ENCODE data around the gene ATG9A. TPM values are rescaled to one million over a fixed set of nuclear protein-coding genes. Genes with fewer than 3 reads are reported as not detected.

ATG9A gene
- total and polyA plus RNA-seq, 11 donors: 28.3 to 147 (median 83.5) TPM

- WGBS, 4 donors: 0 to 1% (median 1%) methylated on average over 24 to 76 of the region's 76 CpGs
- peak within 1 kb of the TSS; percentile 36 to 95 (median 71) for H3K4me3 ChIP-seq
- H3K9me3 ChIP-seq: no peaks in the 10 kb centered on the region
- H3K27ac ChIP-seq: peak within 1 kb of the TSS; percentile 80 to 99 (median 96)
- ATAC-seq (peak; percentile 96 to 98 (median 98)), DNase-seq (peak; percentile 95 to 98 (median 96))
- intact Hi-C loops (cut with DNase I): loop anchor here in 9 of 10 donors (1.0 to 5.0 kb wide), 9 partner anchors 23 to 46 kb away; partner anchors contain the start of genes NHEJ1 (in 4 of the 9), SLC23A3 (in 3 of the 9), RETREG2 (in 2 of the 9) and ANKZF1 (in 1 of the 9)
- H3K4me1 ChIP-seq: peaks cover 0 to 25% (median 17%) of the 10 kb centered on the region in 12 donors
- H3K36me3 ChIP-seq: peaks cover 0 to 37% (median 30%) of the 10 kb centered on the region in 9 donors
- TF ChIP-seq POLR2A (IDR thresholded peaks at IDR 0.05): peak; percentile 55 to 97
- peak in 2 of 12 donors; percentile 12 to 24 for TF ChIP-seq CTCF (IDR thresholded peaks at IDR 0.05)
- no peaks in the 10 kb centered on the region for H3K27me3 ChIP-seq
Measured at GRCh38 chr2:219206328-219207133, 22.9 kb downstream of the ATG9A start, which contains the start of gene ZFAND2B. TSS of gene ZFAND2B (plus strand) at chr2:219206782. CDS start at chr2:219206988, 206 bp downstream.

- Histone ChIP-seq H3K9me3 (no peaks in the 10 kb centered on the region), H3K27me3 (no peaks in the 10 kb centered on the region), H3K4me3 (peak overlapping the region in 11 of 12 donors; percentile 54 to 95 (median 72)), H3K4me1 (peaks cover 0 to 25% (median 17%) of the 10 kb centered on the region in 12 donors), H3K36me3 (peaks cover 0 to 33% (median 30%) of the 10 kb centered on the region in 9 donors), H3K27ac (peak overlapping the region; percentile 80 to 99 (median 96))
- TF ChIP-seq POLR2A (IDR thresholded peaks at IDR 0.05) (no peak), CTCF (IDR thresholded peaks at IDR 0.05) (no peak)
- 20 to 22% (median 20%) methylated on average over 7 of the region's 7 CpGs for WGBS, 4 donors
- intact Hi-C loops (cut with DNase I): loop anchor here in 9 of 10 donors (1.0 to 5.0 kb wide), 10 partner anchors 23 to 45 kb away; partner anchors contain the start of genes NHEJ1 (in 4 of the 9), SLC23A3 (in 3 of the 9), RETREG2 (in 2 of the 9) and ANKZF1 (in 1 of the 9)
- DNase-seq (no peak), ATAC-seq (no peak)
Measured at GRCh38 chr2:219205981-219206327, 23.5 kb downstream of the ATG9A start.

- Histone ChIP-seq H3K27me3 (no peaks in the 10 kb centered on the region), H3K36me3 (peaks cover 0 to 25% (median 23%) of the 10 kb centered on the region in 9 donors), H3K4me1 (peaks cover 0 to 25% (median 17%) of the 10 kb centered on the region in 12 donors), H3K27ac (no peak overlapping the region), H3K9me3 (no peaks in the 10 kb centered on the region), H3K4me3 (no peak overlapping the region)
- peak in 1 of 5 donors; percentile 2 for DNase-seq
- no peak for ATAC-seq
- 84 to 89% (median 86%) methylated on average over 5 of the region's 5 CpGs for WGBS, 4 donors
- intact Hi-C loops (cut with DNase I): loop anchor here in 7 of 10 donors (2.0 to 5.0 kb wide), 4 partner anchors 24 to 43 kb away; partner anchors contain the start of genes NHEJ1 (in 3 of the 7) and SLC23A3 (in 3 of the 7)
- no peak for TF ChIP-seq CTCF (IDR thresholded peaks at IDR 0.05)
- no peak for TF ChIP-seq POLR2A (IDR thresholded peaks at IDR 0.05)
Measured at GRCh38 chr2:219205165-219205538, 24.3 kb downstream of the ATG9A start.
